ENCODE data around the gene SLC22A4. TPM values are rescaled to one million over a fixed set of nuclear protein-coding genes. Genes with fewer than 3 reads are reported as not detected.

The SLC22A4 gene
- 0.13 and 0.14 TPM in 2 replicates for polyA plus RNA-seq (2014; cell fraction: cytosol; rRNA removed)
- 0.39 and 0.50 TPM in 2 replicates for polyA plus RNA-seq (2014; cell fraction: nucleus; rRNA removed)

DNA sequence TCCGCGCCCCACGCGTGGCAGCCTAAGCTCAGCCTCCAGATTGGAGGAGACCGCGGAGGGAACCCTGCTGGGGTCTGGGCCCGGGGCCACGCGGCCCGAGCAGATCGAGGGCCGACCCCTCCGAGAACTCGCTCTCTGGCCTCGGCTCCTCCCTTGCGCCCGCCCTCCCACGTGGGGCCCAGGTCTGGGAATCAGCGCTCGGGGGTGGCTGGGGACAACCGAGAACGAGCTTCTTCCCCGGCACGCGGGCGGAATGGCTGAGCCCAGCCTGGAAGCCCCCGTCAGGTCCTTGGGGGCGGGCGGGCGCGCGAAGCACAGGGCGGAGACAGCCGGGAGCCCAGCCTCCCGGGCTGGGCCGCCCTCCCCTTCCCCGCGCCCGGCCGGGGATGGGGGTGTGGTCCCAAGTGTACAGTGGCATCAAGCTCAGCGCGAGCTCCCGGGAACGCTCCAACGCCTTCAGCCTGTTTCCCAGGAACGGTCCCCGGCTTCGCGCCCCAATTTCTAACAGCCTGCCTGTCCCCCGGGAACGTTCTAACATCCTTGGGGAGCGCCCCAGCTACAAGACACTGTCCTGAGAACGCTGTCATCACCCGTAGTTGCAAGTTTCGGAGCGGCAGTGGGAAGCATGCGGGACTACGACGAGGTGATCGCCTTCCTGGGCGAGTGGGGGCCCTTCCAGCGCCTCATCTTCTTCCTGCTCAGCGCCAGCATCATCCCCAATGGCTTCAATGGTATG is at the start of gene SLC22A4:
Gene SLC22A4, plus strand, starts transcription at position 403 of the 736 bp plus-strand sequence. Its CDS starts 223 bp downstream, at position 626.
- peak; percentile 95 for DNase-seq (ENCODE audit: low spot score)

DNA sequence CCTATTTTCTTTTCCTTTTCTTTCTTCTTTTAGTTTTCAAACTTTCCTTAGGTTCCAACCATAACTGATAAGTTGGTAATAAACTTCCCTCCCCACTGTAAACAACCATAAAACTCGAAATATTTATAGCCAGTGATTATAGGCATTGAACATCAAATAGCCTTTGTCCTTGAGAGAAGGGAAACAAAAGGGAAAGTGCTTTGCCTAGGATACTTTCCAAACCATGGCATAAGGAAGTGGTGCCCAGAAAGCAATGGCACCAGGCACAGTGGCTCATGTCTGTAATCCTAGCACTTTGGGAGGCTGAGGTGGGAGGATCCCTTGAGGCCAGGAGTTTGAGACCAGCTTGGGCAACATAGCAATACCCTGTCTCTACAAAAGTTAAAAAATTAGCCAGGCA is 48.6 kb upstream of the SLC22A4 start:
- DNase-seq (ENCODE audit: low spot score), result no peak

DNA sequence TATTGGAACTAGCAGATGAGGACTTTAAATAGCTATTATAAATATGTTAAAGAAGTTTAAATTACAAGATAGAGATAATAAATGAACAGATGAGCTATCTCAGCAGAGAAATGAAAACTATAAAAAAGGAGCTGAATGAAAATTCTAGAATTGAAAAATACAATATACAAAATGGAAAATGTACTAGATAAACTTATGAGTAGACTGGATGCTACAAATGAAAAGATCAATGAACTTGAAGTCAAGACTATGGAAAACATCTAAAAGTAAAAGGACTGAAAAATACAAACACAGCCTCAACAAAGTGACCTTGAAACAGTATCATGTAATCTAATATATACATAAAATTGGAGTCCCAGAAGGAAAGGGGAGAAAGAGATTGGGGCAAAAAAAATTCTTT is 47.4 kb upstream of the SLC22A4 start:
- DNase-seq (ENCODE audit: low spot score), result no peak

DNA sequence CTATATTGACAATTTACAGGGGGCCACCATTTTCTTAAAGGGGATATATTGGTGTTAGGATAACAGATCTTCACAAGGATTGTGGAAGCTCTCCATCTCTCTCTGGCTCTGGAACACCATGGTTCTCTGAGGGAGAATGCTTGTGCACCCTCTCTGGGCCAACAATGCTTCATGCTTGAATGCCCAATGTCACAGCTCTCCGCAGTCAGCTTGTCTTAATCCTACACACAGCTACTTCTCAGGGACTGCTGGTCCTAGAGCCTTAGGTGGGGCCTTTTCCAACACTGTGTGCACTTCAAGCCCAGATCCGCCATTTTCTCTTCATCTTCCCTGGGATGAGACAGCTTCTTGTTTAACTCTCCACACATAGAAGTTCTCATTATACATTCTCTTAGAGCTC is 43.6 kb upstream of the SLC22A4 start:
- no peak for DNase-seq (ENCODE audit: low spot score)

DNA sequence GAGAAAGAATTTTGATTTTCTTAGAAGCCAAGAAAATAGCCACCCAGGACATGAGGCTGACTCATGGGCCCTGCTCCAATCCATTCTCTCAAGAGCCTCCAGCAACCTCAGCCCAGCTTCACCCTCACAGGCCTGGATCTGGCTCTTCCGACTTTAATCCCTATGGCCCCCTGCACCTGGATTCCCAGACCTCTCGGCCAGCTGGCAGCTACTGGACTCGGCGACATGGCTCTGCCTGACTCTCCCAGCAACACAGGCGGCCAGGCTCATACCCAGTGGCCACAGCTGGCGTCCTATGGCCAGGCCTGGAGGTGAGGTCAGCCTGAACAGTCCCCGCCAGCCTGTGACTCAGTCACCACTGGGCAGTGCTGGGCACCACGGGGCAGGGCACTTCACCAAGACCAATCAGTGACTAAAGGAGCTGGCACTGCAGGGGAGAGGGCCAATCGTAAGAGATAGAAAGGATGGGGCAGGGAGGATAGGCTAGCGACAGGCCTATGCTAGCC is 42.9 kb upstream of the SLC22A4 start:
- no peak for DNase-seq (ENCODE audit: low spot score)

DNA sequence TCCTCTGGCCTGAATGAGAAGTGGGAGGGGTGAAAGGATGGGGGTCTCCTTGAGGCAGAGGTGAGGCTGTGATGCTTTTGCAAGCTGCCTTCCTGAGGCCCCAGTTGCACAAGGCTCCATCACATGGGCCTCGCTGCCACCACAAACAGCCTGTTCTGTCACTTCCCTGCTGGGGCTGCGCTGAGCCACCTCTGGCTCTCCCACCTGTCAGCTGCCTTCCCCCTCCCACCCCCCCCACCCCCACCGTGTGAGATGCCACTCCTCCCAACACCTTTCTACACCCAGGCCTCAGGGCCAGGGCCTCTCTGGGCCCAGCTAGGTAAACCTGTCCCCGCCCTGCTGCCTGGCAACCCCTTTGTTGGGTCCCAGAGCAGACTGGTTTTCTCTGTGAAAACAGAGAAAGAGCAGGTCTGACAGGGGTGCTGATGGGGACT is 41.2 kb upstream of the SLC22A4 start:
- no peak for DNase-seq (ENCODE audit: low spot score)

DNA sequence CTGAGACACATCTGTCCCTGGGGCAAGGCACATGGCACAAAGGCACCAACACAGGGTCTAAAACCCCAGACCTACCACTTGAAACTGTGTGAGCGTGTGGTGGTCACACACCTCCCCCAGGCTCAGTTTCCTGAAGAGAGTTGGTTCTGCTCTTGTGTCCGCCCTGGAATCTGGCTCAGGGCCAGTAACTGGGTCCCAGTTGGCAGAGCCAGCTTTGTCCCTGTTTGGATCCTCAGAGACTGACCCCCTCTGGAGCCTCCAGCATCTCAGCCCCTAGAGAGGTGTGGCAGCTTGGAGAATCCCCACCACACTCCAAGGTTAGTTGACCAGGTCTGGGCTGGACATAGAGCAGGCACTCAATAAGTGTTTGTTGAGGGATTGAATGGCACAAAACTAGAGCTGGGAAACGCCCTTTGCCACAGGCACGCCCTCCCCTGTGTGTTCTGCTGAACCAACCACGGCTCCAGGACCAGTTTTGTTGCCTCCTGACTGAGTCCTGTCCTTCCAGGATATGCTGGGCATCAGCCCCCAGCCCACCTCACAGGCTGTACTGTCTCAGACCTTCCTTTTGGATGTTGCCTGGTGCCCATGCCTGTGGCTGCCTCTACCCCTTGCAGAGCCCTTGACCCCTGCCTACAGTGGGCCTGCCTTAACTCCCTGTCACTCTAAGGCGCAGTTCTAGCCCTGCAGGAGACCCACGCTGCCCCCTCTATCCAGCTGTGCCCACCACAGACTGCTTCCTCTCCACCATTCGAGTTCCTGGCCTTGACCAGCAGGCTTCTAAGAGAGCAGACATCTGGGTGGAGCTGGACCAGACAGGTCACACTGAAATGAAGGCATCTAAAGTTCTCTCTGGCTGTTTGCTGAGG is 40.5 kb upstream of the SLC22A4 start:
- no peak for DNase-seq (ENCODE audit: low spot score)

DNA sequence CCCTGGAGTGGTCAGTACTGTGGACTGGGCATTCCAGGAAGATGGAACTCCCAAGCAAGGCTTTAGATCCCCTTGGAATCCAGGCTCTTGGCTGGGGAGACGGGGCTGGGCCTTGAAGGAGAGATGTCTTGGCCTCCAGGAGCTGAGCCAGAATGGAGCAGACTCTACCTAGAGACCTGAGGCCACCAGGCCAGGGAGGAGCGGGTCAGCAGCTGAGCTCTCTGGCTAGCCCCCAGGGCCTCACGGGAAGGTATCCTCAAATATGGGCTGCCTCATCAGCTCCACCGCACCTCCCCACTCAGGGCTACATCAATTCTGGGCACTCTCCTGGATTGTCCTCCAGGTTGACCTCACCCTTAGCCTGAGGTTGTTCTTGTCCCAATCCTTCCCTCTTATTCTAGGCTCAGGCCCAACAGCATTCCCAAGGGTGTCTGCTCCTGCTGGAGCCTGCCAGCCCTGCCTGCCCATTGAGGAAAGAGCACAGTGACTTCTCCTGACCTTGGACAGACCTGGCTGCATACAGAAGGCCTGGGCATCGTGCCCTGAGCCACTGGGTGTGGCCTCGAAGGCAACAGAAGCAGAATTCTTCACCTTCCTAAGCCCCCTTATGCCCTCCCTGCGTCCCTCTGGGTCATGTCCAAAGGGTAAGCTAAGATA is 39.7 kb upstream of the SLC22A4 start:
- DNase-seq (ENCODE audit: low spot score), result no peak

DNA sequence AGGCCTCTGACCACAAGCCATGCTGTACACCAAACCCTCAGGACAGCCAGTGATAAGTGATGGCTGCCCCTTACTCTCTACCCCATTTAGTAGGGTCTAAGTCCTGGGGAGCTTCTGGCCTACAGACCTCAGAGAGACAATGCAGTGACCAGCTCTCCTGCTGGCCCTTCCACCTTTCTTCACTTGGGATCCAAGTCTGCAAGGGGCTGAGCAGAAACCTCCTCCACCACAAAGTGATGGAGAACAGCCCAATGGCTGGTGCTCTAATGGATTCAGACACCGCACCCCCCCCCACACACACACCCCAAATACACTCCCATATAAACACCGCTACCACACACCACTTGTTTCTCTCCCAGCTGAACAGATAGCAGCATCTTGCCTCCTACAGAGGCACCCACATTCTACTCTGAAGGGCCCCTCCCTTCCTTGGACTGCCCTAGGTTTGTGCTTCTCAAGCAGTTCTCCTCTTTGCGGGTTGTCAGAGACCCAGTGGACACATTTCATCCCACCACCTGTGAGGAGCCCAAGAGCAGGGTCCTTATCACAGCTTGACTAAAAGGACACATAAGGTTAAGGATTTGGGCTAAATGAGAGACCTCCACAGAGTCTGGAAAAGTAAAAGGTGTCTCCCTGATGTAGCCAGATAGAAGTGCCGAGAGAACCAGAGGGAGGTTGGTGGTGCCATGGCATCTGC is 38.0 kb upstream of the SLC22A4 start:
- no peak for DNase-seq (ENCODE audit: low spot score)

DNA sequence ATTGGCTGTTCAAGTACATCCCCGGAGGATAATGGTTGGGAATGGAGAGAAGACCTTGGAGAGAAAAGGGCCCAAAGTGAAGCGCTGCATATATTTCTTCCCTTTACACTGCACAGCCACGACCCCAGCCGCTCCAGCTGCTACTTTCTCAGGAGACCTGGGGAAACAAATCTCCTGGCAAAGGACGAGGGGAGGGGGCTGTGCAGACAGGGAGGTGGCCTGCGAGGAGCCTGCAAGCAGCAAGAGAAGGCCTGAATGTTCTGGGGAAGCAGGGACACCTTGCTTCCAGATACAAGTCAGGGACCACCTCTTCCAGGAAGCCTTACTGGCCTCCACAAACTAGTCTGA is 37.4 kb upstream of the SLC22A4 start:
- DNase-seq (ENCODE audit: low spot score), result no peak

DNA sequence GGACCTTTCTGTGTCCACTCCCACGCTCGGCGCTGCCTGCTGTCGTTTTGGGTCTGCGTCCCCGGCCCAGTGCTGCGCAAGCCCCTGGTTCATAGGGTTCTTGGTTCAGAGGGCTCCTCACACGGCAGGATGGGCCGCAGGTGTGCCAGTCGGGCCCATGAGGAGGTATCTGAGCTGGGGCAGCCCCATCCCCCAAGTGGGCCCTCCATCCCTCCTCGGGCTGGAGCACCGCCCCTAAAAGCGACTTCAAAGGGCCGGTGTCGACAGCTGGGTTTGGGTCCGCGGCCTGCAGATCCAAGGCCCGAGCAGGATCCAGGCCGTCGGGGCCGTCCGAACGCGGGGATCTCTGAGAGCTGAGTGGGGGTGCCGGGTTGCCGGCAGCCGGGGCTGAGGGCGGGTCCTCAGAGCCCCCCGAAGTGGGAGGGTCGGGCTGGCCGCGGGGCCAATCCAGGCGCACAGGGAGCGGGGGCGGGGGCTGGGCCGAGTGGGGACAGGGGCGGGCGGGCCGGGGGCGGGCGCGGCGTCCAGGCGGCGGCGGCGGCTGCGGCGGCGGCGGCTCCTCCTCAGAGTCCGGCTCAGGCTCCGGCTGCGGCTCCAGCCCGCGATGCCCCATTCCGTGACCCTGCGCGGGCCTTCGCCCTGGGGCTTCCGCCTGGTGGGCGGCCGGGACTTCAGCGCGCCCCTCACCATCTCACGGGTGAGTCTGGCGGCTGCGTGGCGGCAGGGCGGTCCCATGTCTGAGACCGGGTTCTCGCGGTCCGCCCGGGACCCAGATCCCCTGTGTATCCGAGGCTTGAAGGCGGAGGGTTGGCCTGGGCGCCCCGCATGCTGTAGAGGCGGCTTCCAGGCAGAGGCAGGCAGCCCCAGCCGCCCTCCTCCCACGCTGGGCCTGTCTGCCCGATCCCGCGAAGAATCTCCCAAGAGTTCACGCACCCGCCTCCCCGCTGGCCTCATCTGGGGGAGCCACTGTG is 36.8 kb upstream of the SLC22A4 start, which contains the start of gene PDLIM4:
Gene PDLIM4, plus strand, starts transcription at position 566 of the 971 bp plus-strand sequence. Its CDS starts 39 bp downstream, at position 605.
- peak; percentile 54 for DNase-seq (ENCODE audit: low spot score)

DNA sequence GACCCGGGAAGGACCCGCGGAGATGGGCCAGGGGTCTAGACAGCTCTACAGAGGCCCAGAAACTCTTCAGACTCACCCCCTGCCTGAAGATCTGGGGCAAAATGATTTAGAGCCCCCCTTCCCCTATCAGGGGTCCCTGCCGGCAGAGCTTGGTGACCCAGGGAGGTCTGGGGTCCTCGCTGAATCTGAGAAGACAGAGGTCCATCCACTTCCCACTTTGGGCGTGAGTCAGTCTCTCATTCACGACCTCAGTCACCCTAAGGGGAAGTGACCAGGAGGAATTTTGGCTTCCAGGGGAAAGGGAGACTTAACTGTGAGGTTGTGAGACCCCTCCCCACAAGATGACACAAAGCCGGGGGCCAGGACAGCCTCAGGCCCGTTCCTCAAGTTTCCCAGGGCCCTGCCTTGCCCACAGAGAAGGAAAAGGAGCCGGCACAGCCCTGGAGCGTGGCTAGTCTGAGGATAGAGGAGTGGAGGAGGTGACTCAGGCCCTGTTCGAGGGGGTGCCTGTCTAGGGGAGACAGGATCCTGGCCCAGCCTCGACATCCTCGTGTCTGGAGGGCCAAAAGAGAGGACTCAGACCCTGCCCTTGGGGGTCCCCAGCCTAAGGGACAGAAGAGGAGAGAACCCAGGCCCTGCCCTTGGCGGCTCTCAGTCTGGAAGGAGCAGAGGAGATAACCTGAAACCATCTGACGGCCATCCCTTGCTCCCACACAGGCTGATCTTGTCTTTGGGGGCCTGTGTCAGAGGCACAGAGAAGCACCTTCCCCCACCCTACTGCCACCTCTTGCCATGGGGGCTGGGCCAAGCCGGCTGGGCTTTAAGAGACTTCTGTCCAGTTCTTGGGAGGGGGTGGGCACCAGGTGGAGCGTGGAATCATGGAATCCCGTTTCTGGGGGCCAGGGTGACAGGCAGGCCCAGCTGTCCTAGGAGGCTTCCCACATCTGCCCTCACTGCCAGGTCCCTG is 35.8 kb upstream of the SLC22A4 start:
- no peak for DNase-seq (ENCODE audit: low spot score)

DNA sequence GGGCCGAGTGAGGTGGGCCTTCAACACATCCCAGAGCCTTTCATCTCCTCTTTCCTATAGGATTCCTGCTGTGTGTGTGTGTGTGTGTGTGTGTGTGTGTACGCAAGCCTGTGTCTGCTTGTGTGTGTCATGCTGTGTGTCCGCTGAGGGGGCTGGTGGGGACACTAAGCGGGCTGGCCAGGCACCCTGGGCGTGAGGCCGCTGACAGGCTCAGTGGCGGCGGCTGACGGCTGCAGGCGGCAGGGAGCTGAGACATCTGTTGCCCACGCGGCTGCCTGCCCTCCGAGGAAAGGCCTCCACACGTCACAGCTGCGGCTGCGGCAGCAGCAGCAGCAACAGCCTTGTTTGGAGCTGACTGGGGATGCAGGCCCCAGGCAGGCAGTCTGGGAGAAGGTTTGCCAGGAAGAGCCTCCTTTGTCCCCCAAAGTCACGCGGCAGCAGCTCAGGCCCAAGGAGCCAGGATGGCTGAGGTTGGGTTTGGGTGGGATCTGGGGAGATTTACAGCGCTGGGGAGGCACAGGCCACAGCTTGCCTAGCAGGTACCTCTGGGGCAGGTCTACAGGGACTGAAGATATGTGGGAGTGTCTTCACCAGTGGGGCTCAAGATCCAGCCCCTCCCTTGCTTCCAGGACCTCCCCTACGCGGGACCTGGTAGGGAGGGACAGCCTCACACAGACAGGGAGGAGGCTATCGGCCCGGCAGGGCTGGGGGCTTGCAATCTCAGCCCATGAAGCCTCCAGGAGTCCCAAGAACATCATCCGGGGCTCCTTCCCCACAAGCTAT is 34.9 kb upstream of the SLC22A4 start:
- DNase-seq (ENCODE audit: low spot score), result peak; percentile 80

DNA sequence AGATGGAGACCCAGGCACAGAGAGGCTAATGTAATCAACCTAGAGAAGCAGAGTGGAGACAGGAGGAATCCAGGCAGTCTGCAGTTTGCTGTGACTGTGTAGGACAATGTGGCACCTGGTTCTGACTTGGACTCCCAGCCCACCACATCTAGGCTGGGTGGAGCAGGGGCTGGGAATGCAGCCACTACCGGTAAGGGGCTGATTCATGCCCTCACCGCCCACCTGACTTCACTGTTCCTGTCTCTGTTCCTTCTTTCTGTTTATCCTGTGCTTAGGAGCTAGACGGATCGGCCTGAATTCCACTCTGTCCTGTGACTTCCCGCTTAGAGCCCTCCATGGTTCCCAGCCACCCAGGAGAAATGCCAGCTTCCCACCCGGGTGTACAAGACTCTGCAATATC is 34.1 kb upstream of the SLC22A4 start:
- DNase-seq (ENCODE audit: low spot score), result peak; percentile 38

DNA sequence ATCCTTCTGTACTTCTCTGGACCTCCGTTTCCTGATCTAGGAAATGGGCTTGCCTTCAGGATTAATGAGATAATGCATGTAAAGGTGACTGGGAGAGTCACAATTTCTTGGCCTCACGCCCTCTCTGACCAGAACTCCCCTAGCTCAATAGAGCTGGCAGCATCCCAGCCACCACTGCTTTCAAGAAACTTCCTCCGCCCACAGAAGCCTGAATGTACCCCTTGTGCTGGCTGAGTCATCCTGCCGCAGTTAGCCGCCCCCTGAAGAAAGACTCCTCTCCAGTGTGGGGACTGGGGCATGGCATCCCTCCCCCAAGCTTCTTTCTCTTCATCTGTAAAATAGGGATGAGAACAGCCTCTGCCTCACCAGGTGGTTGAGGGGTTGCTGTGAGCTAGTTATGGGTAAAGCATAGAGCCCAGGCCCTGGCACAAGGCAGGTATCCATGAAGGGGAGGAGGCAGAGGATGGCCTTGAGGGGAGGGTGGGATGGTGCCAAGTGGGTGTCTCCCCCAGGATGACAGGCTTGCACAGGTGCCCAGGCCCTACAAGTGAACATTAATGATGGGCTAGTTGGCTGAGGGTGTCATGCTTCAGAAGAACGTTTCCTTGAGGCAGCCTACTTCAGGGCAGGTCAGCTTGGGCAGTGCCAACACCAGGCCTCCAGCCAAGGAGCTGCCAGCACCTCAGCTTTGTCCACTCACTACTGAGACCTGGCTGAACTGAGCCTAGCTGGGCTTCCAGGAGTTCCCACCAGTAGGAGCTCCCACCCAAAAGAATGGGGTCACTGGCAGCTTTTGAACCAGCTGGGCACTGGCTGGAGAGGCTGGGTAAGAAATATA is 33.3 kb upstream of the SLC22A4 start:
- no peak for DNase-seq (ENCODE audit: low spot score)

DNA sequence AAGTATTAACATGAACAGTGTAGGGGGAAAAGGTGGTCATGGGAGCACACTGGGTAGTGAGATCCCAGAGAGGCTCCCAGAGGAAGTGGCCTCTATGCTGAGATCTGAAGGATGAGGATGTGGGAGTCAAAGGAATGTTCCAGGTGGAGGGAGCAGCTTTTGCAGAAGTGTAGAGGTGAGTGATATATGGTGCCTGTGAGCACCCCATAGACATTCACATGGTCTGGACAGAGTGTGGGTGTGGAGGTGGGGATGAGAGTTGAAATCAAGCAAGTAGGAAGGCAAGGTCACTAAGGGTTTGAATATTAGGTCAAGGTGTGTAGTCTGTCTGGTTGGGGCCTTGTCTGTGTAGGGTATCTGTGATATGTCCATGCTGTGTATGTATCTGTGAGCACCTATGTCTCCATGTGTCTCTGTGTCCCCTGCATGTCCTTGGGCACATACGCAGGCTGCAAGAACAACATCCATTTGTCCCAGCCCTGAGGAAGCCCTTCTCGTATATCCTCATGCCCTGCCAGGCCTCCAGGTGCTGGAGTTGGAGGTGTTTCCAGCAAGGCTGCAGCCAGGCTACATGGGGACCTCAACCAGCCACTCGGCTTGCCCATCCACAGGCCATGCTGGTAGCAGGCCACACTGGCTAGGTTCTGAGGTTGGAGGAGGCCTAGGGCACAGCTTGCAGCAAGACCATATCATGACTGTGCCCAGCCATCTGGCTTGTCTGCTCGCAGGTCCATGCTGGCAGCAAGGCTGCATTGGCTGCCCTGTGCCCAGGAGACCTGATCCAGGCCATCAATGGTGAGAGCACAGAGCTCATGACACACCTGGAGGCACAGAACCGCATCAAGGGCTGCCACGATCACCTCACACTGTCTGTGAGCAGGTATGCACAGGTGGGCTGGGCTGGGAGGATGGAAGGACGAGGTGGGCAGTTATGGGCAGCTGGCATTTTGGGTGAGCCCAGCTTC is 32.0 kb upstream of the SLC22A4 start:
- DNase-seq (ENCODE audit: low spot score), result no peak
